ENCODE data around the gene POLR2B. TPM values are rescaled to one million over a fixed set of nuclear protein-coding genes. Genes with fewer than 3 reads are reported as not detected.
"Not testable (repeated sequence)": the region's sequence is repeated elsewhere in the genome, so short reads cannot be mapped to it uniquely, and the experiment has no call there.

POLR2B gene
- 133 TPM for polyA plus RNA-seq (2013, experiment 1 of 4)
- 147 TPM for polyA plus RNA-seq (2013, experiment 2 of 4)
- 91.6 TPM for polyA plus RNA-seq (2013, experiment 3 of 4)
- polyA plus RNA-seq (2013, experiment 4 of 4) = 105 TPM

GRCh38 chr4:56978750-56979303 lies at the start of gene POLR2B:
TSS of gene POLR2B (plus strand) at chr4:56978896. CDS start at chr4:56978986, 90 bp downstream.
- Histone ChIP-seq H3K36me3 (ENCODE audit: control insufficient read depth, insufficient read depth, low read length) (peaks cover 4% of the 10 kb centered on the region), H3K9me3 (ENCODE audit: control insufficient read depth, low read length) (no peaks in the 10 kb centered on the region), H3K27me3 (ENCODE audit: control insufficient read depth, insufficient read depth, low read length, poor library complexity, severe bottlenecking) (no peaks in the 10 kb centered on the region), H3K27ac (ENCODE audit: insufficient read depth, low read depth, low read length, poor library complexity, severe bottlenecking) (peak within 1 kb of the TSS; percentile 92), H3K4me3 (ENCODE audit: insufficient read depth, low read depth, low read length) (peak within 1 kb of the TSS; percentile 75), H3K4me1 (ENCODE audit: control insufficient read depth, insufficient read depth, low read length) (peaks cover 5% of the 10 kb centered on the region)
- 1% methylated on average over 37 of the region's 37 CpGs for WGBS, 2 experiments

DNA sequence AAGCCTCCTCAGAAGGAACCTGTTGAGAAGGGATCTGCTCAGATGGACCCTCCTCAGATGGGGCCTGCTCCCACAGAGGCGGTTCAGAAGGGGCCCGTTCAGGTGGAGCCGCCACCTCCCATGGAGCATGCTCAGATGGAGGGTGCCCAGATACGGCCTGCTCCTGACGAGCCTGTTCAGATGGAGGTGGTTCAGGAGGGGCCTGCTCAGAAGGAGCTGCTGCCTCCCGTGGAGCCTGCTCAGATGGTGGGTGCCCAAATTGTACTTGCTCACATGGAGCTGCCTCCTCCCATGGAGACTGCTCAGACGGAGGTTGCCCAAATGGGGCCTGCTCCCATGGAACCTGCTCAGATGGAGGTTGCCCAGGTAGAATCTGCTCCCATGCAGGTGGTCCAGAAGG lies 48.1 kb upstream of the POLR2B start:
- Histone ChIP-seq H3K4me3 (ENCODE audit: insufficient read depth, low read depth, low read length) (no peak overlapping the region), H3K9me3 (ENCODE audit: control insufficient read depth, low read length) (no peaks in the 10 kb centered on the region), H3K27me3 (ENCODE audit: control insufficient read depth, insufficient read depth, low read length, poor library complexity, severe bottlenecking) (no peaks in the 10 kb centered on the region), H3K27ac (ENCODE audit: insufficient read depth, low read depth, low read length, poor library complexity, severe bottlenecking) (no peak overlapping the region), H3K4me1 (ENCODE audit: control insufficient read depth, insufficient read depth, low read length) (no peaks in the 10 kb centered on the region), H3K36me3 (ENCODE audit: control insufficient read depth, insufficient read depth, low read length) (peaks cover 21% of the 10 kb centered on the region)
- WGBS, 2 experiments = 95 to 96% methylated on average over 7 of the region's 7 CpGs

DNA sequence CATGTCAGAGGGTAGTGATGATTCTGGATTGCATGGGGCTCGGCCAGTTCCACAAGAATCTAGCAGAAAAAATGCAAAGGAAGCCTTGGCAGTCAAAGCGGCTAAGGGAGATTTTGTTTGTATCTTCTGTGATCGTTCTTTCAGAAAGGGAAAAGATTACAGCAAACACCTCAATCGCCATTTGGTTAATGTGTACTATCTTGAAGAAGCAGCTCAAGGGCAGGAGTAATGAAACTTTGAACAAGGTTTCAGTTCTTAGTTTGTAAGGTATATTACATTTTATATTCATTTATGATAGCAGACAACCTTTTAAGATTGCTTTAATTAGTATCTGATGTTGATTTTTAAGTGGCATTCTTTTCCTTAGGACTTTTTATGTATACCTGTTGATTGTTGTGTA lies 46.8 kb upstream of the POLR2B start:
- no peaks in the 10 kb centered on the region for H3K9me3 ChIP-seq (ENCODE audit: control insufficient read depth, low read length)
- WGBS, 2 experiments = 83 to 87% methylated on average over 4 of the region's 4 CpGs
- H3K27me3 ChIP-seq (ENCODE audit: control insufficient read depth, insufficient read depth, low read length, poor library complexity, severe bottlenecking) = no peaks in the 10 kb centered on the region
- H3K36me3 ChIP-seq (ENCODE audit: control insufficient read depth, insufficient read depth, low read length) = peaks cover 21% of the 10 kb centered on the region
- H3K27ac ChIP-seq (ENCODE audit: insufficient read depth, low read depth, low read length, poor library complexity, severe bottlenecking) = no peak overlapping the region
- no peaks in the 10 kb centered on the region for H3K4me1 ChIP-seq (ENCODE audit: control insufficient read depth, insufficient read depth, low read length)
- H3K4me3 ChIP-seq (ENCODE audit: insufficient read depth, low read depth, low read length) = no peak overlapping the region

DNA sequence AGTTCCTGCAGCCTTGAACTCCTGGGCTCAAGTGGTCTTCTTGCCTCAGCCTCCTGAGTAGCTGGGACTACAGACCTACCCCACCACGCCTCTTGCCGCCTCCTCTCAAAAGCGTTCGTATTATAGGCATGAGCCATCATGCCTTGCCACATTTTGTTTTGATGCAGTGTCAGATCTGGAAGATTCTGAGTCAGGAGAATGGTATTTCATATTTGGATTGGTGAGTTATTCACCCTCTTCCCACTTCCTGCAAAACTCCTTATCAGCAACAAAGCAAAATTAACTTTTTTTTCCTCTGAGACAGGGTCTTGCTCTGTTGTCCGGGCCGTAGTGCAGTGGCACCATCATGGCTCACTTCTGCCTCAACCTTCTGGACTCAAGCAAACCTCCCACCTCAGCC lies 41.4 kb upstream of the POLR2B start:
- 96 to 97% methylated on average over 6 of the region's 6 CpGs for WGBS, 2 experiments
- Histone ChIP-seq H3K27me3 (ENCODE audit: control insufficient read depth, insufficient read depth, low read length, poor library complexity, severe bottlenecking) (no peaks in the 10 kb centered on the region), H3K4me1 (ENCODE audit: control insufficient read depth, insufficient read depth, low read length) (no peaks in the 10 kb centered on the region), H3K27ac (ENCODE audit: insufficient read depth, low read depth, low read length, poor library complexity, severe bottlenecking) (no peak overlapping the region), H3K9me3 (ENCODE audit: control insufficient read depth, low read length) (no peaks in the 10 kb centered on the region), H3K36me3 (ENCODE audit: control insufficient read depth, insufficient read depth, low read length) (no peaks in the 10 kb centered on the region), H3K4me3 (ENCODE audit: insufficient read depth, low read depth, low read length) (no peak overlapping the region)

DNA sequence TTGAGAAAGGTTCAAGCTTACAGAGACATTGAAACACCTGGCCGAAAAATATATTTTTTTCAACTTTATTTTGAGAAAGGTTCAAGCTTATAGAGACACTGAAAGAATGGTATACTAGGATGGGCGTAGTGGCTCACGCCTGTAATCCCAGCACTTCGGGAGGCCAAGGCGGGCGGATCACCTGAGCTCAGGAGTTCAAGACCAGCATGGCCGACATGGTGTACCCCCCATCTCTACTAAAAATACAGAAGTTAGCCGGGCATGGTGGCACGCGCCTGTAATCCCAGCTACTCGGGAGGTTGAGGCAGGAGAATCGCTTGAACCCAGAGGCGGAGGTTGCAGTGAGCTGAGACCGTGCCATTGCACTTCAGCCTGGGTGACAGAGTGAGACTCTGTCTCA lies 38.9 kb upstream of the POLR2B start:
- not testable (repeated sequence) for H3K36me3 ChIP-seq (ENCODE audit: control insufficient read depth, insufficient read depth, low read length); H3K9me3 ChIP-seq (ENCODE audit: control insufficient read depth, low read length); H3K4me1 ChIP-seq (ENCODE audit: control insufficient read depth, insufficient read depth, low read length); H3K27me3 ChIP-seq (ENCODE audit: control insufficient read depth, insufficient read depth, low read length, poor library complexity, severe bottlenecking); H3K27ac ChIP-seq (ENCODE audit: insufficient read depth, low read depth, low read length, poor library complexity, severe bottlenecking); H3K4me3 ChIP-seq (ENCODE audit: insufficient read depth, low read depth, low read length)
- WGBS, 2 experiments = 93% methylated on average over 13 to 14 of the region's 14 CpGs

- H3K4me3 ChIP-seq (ENCODE audit: insufficient read depth, low read depth, low read length) = no peak overlapping the region
- no peak overlapping the region for H3K27ac ChIP-seq (ENCODE audit: insufficient read depth, low read depth, low read length, poor library complexity, severe bottlenecking)
- H3K4me1 ChIP-seq (ENCODE audit: control insufficient read depth, insufficient read depth, low read length) = no peaks in the 10 kb centered on the region
- no peaks in the 10 kb centered on the region for H3K27me3 ChIP-seq (ENCODE audit: control insufficient read depth, insufficient read depth, low read length, poor library complexity, severe bottlenecking)
- H3K9me3 ChIP-seq (ENCODE audit: control insufficient read depth, low read length) = no peaks in the 10 kb centered on the region
- no peaks in the 10 kb centered on the region for H3K36me3 ChIP-seq (ENCODE audit: control insufficient read depth, insufficient read depth, low read length)
- 91 to 95% methylated on average over 12 of the region's 12 CpGs for WGBS, 2 experiments
Observed at GRCh38 chr4:56940403-56940802, 38.3 kb upstream of the POLR2B start.

DNA sequence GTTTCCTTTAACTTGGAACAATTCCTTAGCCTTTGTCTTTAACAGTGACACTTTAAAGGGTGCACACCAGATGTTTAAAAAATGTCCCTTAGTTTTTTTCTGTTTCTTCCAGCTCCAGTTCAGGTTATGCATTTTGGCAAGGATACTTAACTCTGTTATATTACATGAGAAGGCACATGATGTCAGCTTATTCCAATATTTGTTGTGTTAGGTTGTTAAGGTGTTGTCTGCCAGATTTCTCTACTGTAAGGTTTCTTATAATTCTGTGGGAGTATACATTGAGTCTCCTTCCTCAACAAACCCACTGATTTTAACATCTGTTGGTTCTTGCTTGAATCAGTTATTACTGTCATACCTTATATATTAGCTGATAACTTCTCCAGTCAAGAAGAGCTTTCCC lies 37.7 kb upstream of the POLR2B start:
- H3K4me3 ChIP-seq (ENCODE audit: insufficient read depth, low read depth, low read length) = no peak overlapping the region
- no peaks in the 10 kb centered on the region for H3K9me3 ChIP-seq (ENCODE audit: control insufficient read depth, low read length)
- H3K4me1 ChIP-seq (ENCODE audit: control insufficient read depth, insufficient read depth, low read length) = no peaks in the 10 kb centered on the region
- no peak overlapping the region for H3K27ac ChIP-seq (ENCODE audit: insufficient read depth, low read depth, low read length, poor library complexity, severe bottlenecking)
- H3K27me3 ChIP-seq (ENCODE audit: control insufficient read depth, insufficient read depth, low read length, poor library complexity, severe bottlenecking) = no peaks in the 10 kb centered on the region
- no peaks in the 10 kb centered on the region for H3K36me3 ChIP-seq (ENCODE audit: control insufficient read depth, insufficient read depth, low read length)

- Histone ChIP-seq H3K9me3 (ENCODE audit: control insufficient read depth, low read length) (no peaks in the 10 kb centered on the region), H3K27ac (ENCODE audit: insufficient read depth, low read depth, low read length, poor library complexity, severe bottlenecking) (no peak overlapping the region), H3K36me3 (ENCODE audit: control insufficient read depth, insufficient read depth, low read length) (no peaks in the 10 kb centered on the region), H3K4me3 (ENCODE audit: insufficient read depth, low read depth, low read length) (no peak overlapping the region), H3K4me1 (ENCODE audit: control insufficient read depth, insufficient read depth, low read length) (no peaks in the 10 kb centered on the region), H3K27me3 (ENCODE audit: control insufficient read depth, insufficient read depth, low read length, poor library complexity, severe bottlenecking) (no peaks in the 10 kb centered on the region)
- 95 to 96% methylated on average over 3 of the region's 3 CpGs for WGBS, 2 experiments
Observed at GRCh38 chr4:56941403-56941802, 37.3 kb upstream of the POLR2B start.

GRCh38 chr4:56953680-56954520 lies 24.8 kb upstream of the POLR2B start:
- WGBS, 2 experiments = 91 to 92% methylated on average over 8 to 9 of the region's 9 CpGs
- Histone ChIP-seq H3K4me1 (ENCODE audit: control insufficient read depth, insufficient read depth, low read length) (no peaks in the 10 kb centered on the region), H3K36me3 (ENCODE audit: control insufficient read depth, insufficient read depth, low read length) (no peaks in the 10 kb centered on the region), H3K4me3 (ENCODE audit: insufficient read depth, low read depth, low read length) (no peak overlapping the region), H3K27ac (ENCODE audit: insufficient read depth, low read depth, low read length, poor library complexity, severe bottlenecking) (no peak overlapping the region), H3K27me3 (ENCODE audit: control insufficient read depth, insufficient read depth, low read length, poor library complexity, severe bottlenecking) (no peaks in the 10 kb centered on the region), H3K9me3 (ENCODE audit: control insufficient read depth, low read length) (no peaks in the 10 kb centered on the region)

- Histone ChIP-seq H3K27ac (ENCODE audit: insufficient read depth, low read depth, low read length, poor library complexity, severe bottlenecking) (no peak overlapping the region), H3K9me3 (ENCODE audit: control insufficient read depth, low read length) (no peaks in the 10 kb centered on the region), H3K27me3 (ENCODE audit: control insufficient read depth, insufficient read depth, low read length, poor library complexity, severe bottlenecking) (no peaks in the 10 kb centered on the region), H3K4me1 (ENCODE audit: control insufficient read depth, insufficient read depth, low read length) (no peaks in the 10 kb centered on the region), H3K36me3 (ENCODE audit: control insufficient read depth, insufficient read depth, low read length) (no peaks in the 10 kb centered on the region), H3K4me3 (ENCODE audit: insufficient read depth, low read depth, low read length) (no peak overlapping the region)
- 82 to 86% methylated on average over 7 of the region's 7 CpGs for WGBS, 2 experiments
Observed at GRCh38 chr4:56958111-56958517, 20.6 kb upstream of the POLR2B start.
